ENCODE data around the gene ZNF462.
"Not testable (repeated sequence)": the region's sequence is repeated elsewhere in the genome, so short reads cannot be mapped to it uniquely, and the experiment has no call there.

ZNF462 gene

GRCh38 chr9:106964822-106965525 is 102.0 kb downstream of the ZNF462 start:
- no peak for DNase-seq

GRCh38 chr9:106966481-106966880 is 103.5 kb downstream of the ZNF462 start:
- DNase-seq, result no peak

- no peak for DNase-seq
Observed at GRCh38 chr9:106969696-106970095, 106.7 kb downstream of the ZNF462 start.

- no peak for DNase-seq
Observed at GRCh38 chr9:106970219-106970975, 107.4 kb downstream of the ZNF462 start.

GRCh38 chr9:106970976-106971457 is 108.1 kb downstream of the ZNF462 start:
- DNase-seq, result no peak

GRCh38 chr9:106972082-106972481 is 109.1 kb downstream of the ZNF462 start:
- no peak for DNase-seq

GRCh38 chr9:106974341-106974740 is 111.4 kb downstream of the ZNF462 start:
- no peak for DNase-seq

- DNase-seq, result no peak
Observed at GRCh38 chr9:106976772-106977171, 113.8 kb downstream of the ZNF462 start.

GRCh38 chr9:106980551-106981101 is 117.7 kb downstream of the ZNF462 start:
- no peak for DNase-seq

- DNase-seq, result no peak
Observed at GRCh38 chr9:106981396-106982287, 118.7 kb downstream of the ZNF462 start.

GRCh38 chr9:106982636-106983035 is 119.7 kb downstream of the ZNF462 start:
- no peak for DNase-seq

- DNase-seq, result no peak
Observed at GRCh38 chr9:106983346-106983745, 120.4 kb downstream of the ZNF462 start.

- not testable (repeated sequence) for DNase-seq
Observed at GRCh38 chr9:106989904-106990303, 126.9 kb downstream of the ZNF462 start.

GRCh38 chr9:106992186-106992585 is 129.2 kb downstream of the ZNF462 start:
- DNase-seq, result no peak

- no peak for DNase-seq
Observed at GRCh38 chr9:106993603-106994002, 130.6 kb downstream of the ZNF462 start.

- DNase-seq, result no peak
Observed at GRCh38 chr9:106994463-106994862, 131.5 kb downstream of the ZNF462 start.

- no peak for DNase-seq
Observed at GRCh38 chr9:107000218-107000617, 137.3 kb downstream of the ZNF462 start.

- no peak for DNase-seq
Observed at GRCh38 chr9:107005201-107005600, 142.2 kb downstream of the ZNF462 start.

GRCh38 chr9:107007402-107007801 is 144.4 kb downstream of the ZNF462 start:
- DNase-seq, result no peak

GRCh38 chr9:107008011-107008410 is 145.0 kb downstream of the ZNF462 start:
- no peak for DNase-seq

- no peak for DNase-seq
Observed at GRCh38 chr9:107008447-107008846, 145.5 kb downstream of the ZNF462 start.

- no peak for DNase-seq
Observed at GRCh38 chr9:107016383-107016782, 153.4 kb downstream of the ZNF462 start.

Data from stimulated activated CD4-positive, alpha-beta T cell treated with anti-CD3 and anti-CD28 coated beads, Interleukin-2, amount 100 ng/mL, for 24 hours (primary cell).